ENCODE measurements around the gene IMMP2L. TPM values are rescaled to one million over a fixed set of nuclear protein-coding genes. Genes with fewer than 3 reads are reported as not detected.

Gene IMMP2L
- total RNA-seq, 6 experiments from 2014 or later: 14.2 to 25.3 (median 19.7) TPM

GRCh38 chr7:111126987-111127386, 435.3 kb downstream of the IMMP2L start:
- no peak overlapping the region for H3K4me3 ChIP-seq
- 56% methylated on average over 3 of the region's 3 CpGs for WGBS (ENCODE audit: insufficient coverage, low coverage, low lambda C conversion rate, missing lambda C conversion rate)
- no peak overlapping the region for H3K27ac ChIP-seq
- ATAC-seq (no peak), DNase-seq (no peak)
- no peaks in the 10 kb centered on the region for H3K4me1 ChIP-seq
- no peaks in the 10 kb centered on the region for H3K27me3 ChIP-seq
- no peaks in the 10 kb centered on the region for H3K9me3 ChIP-seq
- intact Hi-C loops (cut with DNase I): no loop called here
- no peak for TF ChIP-seq CTCF (IDR thresholded peaks at IDR 0.05)
- no peak for TF ChIP-seq POLR2A (IDR thresholded peaks at IDR 0.05)
- no peaks in the 10 kb centered on the region for H3K36me3 ChIP-seq

GRCh38 chr7:111115966-111116365, 446.3 kb downstream of the IMMP2L start:
- Histone ChIP-seq H3K4me1 (no peaks in the 10 kb centered on the region), H3K27me3 (no peaks in the 10 kb centered on the region), H3K4me3 (no peak overlapping the region), H3K9me3 (no peaks in the 10 kb centered on the region), H3K36me3 (no peaks in the 10 kb centered on the region), H3K27ac (no peak overlapping the region)
- DNase-seq (no peak), ATAC-seq (no peak)
- TF ChIP-seq CTCF (IDR thresholded peaks at IDR 0.05): no peak
- TF ChIP-seq POLR2A (IDR thresholded peaks at IDR 0.05): no peak
- 100% methylated on average over 2 of the region's 2 CpGs for WGBS (ENCODE audit: insufficient coverage, low coverage, low lambda C conversion rate, missing lambda C conversion rate)
- intact Hi-C loops (cut with DNase I): no loop called here

- Histone ChIP-seq H3K27me3 (no peaks in the 10 kb centered on the region), H3K9me3 (no peaks in the 10 kb centered on the region), H3K4me3 (no peak overlapping the region), H3K27ac (no peak overlapping the region), H3K36me3 (no peaks in the 10 kb centered on the region), H3K4me1 (peaks cover 0 to under 1% (median 0%) of the 10 kb centered on the region in 4 donors)
- TF ChIP-seq CTCF (IDR thresholded peaks at IDR 0.05) (no peak), POLR2A (IDR thresholded peaks at IDR 0.05) (no peak)
- 20% methylated on average over 1 of the region's 1 CpG for whole genome bisulfite sequencing (ENCODE audit: insufficient coverage, low coverage, low lambda C conversion rate, missing lambda C conversion rate)
- intact Hi-C loops (cut with DNase I): no loop called here
- DNase-seq: no peak
- ATAC-seq: peak in 3 of 4 donors; percentile 45 to 94 (median 63)
These were observed 448.9 kb downstream of the IMMP2L start for GRCh38 chr7:111113263-111114017.

GRCh38 chr7:111112439-111112838, 449.9 kb downstream of the IMMP2L start:
- DNase-seq (no peak), ATAC-seq (no peak)
- 77% methylated on average over 2 of the region's 2 CpGs for WGBS (ENCODE audit: insufficient coverage, low coverage, low lambda C conversion rate, missing lambda C conversion rate)
- peaks cover 0 to 10% (median 4%) of the 10 kb centered on the region in 4 donors for H3K4me1 ChIP-seq
- H3K27me3 ChIP-seq: no peaks in the 10 kb centered on the region
- no peaks in the 10 kb centered on the region for H3K36me3 ChIP-seq
- H3K9me3 ChIP-seq: no peaks in the 10 kb centered on the region
- intact Hi-C loops (cut with DNase I): no loop called here
- no peak overlapping the region for H3K27ac ChIP-seq
- TF ChIP-seq POLR2A (IDR thresholded peaks at IDR 0.05) (no peak), CTCF (IDR thresholded peaks at IDR 0.05) (no peak)
- no peak overlapping the region for H3K4me3 ChIP-seq

All from right lobe of liver (tissue), 6 donors.